Trophoblast cell (in vitro differentiated cells and primary cell): Measurements from ENCODE around the gene RPS6KL1.
A peak's percentile ranks its signal among the peaks of the same experiment; 100 is the strongest.

ENCODE experiments used
- DNase-seq, 2 donors: peaks; one replicate each; pipeline ENCODE4 v3.0.0-alpha.2; 2016
- H2AFZ ChIP-seq: 2 replicates; pipeline ENCODE4 v1.6.1; 2013; ENCODE audit warnings: low read length, moderate library complexity, mild to moderate bottlenecking; ENCODE audit not compliant: insufficient read depth, poor library complexity
- H2AK5ac ChIP-seq: 2 replicates; pipeline ENCODE4 v1.6.1; 2013; ENCODE audit warnings: mild to moderate bottlenecking, low read length
- H2BK120ac ChIP-seq: 2 replicates; pipeline ENCODE4 v1.6.1; 2013; ENCODE audit warnings: low read length, mild to moderate bottlenecking, moderate library complexity; ENCODE audit not compliant: insufficient read depth, poor library complexity
- H2BK12ac ChIP-seq: 2 replicates; pipeline ENCODE4 v1.6.1; 2013; ENCODE audit warnings: mild to moderate bottlenecking, low read length, moderate library complexity
- H2BK5ac ChIP-seq: 2 replicates; pipeline ENCODE4 v1.6.1; 2013; ENCODE audit warnings: low read length, low read depth, moderate library complexity, mild to moderate bottlenecking; ENCODE audit not compliant: poor library complexity
- H3K14ac ChIP-seq: 2 replicates; pipeline ENCODE4 v1.6.1; 2013; ENCODE audit warnings: mild to moderate bottlenecking, low read length
- H3K18ac ChIP-seq: 2 replicates; pipeline ENCODE4 v1.6.1; 2013; ENCODE audit warnings: mild to moderate bottlenecking, low read length
- H3K23ac ChIP-seq: 2 replicates; pipeline ENCODE4 v1.6.1; 2013; ENCODE audit warnings: low read length
- H3K27ac ChIP-seq: 2 replicates; pipeline ENCODE4 v1.5.1; 2013; ENCODE audit warnings: low read depth, mild to moderate bottlenecking, inconsistent platforms, low read length, moderate library complexity
- H3K27me3 ChIP-seq: 2 replicates; pipeline ENCODE4 v1.6.1; 2013; ENCODE audit warnings: inconsistent platforms, mild to moderate bottlenecking, low read length, moderate library complexity; ENCODE audit not compliant: insufficient read depth
- H3K36me3 ChIP-seq, 2 experiments: 1 replicate in 1 of 2; 2 replicates in 1 of 2; pipeline ENCODE4 v1.6.1; 2013; ENCODE audit warnings: low read length in 2 of 2, mild to moderate bottlenecking in 2 of 2, moderate library complexity in 1 of 2; ENCODE audit not compliant: insufficient read depth in 2 of 2, control insufficient read depth in 1 of 2
- H3K4ac ChIP-seq: 2 replicates; pipeline ENCODE4 v1.6.1; 2013; ENCODE audit warnings: low read depth, mild to moderate bottlenecking, low read length, moderate library complexity
- H3K4me1 ChIP-seq, 2 experiments: 1 replicate in 1 of 2; 2 replicates in 1 of 2; pipeline ENCODE4 v1.6.1; 2013; ENCODE audit warnings: low read length in 2 of 2, mild to moderate bottlenecking in 2 of 2, moderate library complexity in 1 of 2; ENCODE audit not compliant: insufficient read depth in 2 of 2, control insufficient read depth in 1 of 2
- H3K4me2 ChIP-seq: 2 replicates; pipeline ENCODE4 v1.6.1; 2013; ENCODE audit warnings: inconsistent platforms, mild to moderate bottlenecking, low read length, moderate library complexity
- H3K4me3 ChIP-seq: 2 replicates; pipeline ENCODE4 v1.5.1; 2013; ENCODE audit warnings: mild to moderate bottlenecking, low read depth, low read length, inconsistent platforms
- H3K79me1 ChIP-seq: one replicate; pipeline ENCODE4 v1.6.1; 2013; ENCODE audit warnings: low read length
- H3K79me2 ChIP-seq: 2 replicates; pipeline ENCODE4 v1.6.1; 2013; ENCODE audit warnings: low read length, mild to moderate bottlenecking; ENCODE audit not compliant: control insufficient read depth, insufficient read depth, poor library complexity
- H3K9ac ChIP-seq: 2 replicates; pipeline ENCODE4 v1.6.1; 2013; ENCODE audit warnings: mild to moderate bottlenecking, low read length
- H3K9me3 ChIP-seq: 2 replicates; pipeline ENCODE4 v1.6.1; 2013; ENCODE audit warnings: low read depth, mild to moderate bottlenecking, control low read depth, inconsistent platforms, low read length; ENCODE audit not compliant: insufficient read depth
- H4K12ac ChIP-seq: 2 replicates; pipeline ENCODE4 v1.6.1; 2013; ENCODE audit warnings: low read depth, mild to moderate bottlenecking, low read length, moderate library complexity
- H4K8ac ChIP-seq: 2 replicates; pipeline ENCODE4 v1.6.1; 2013; ENCODE audit warnings: low read depth, mild to moderate bottlenecking, low read length, moderate library complexity
- H4K91ac ChIP-seq: one replicate; pipeline ENCODE4 v1.6.1; 2013; ENCODE audit warnings: low read depth, mild to moderate bottlenecking, low read length, moderate library complexity
- WGBS: extraction: QIAGEN DNeasy Blood & Tissue Kit; methylation state at CpG from one replicate; pipeline ENCODE4 v1.1.7; 2013; ENCODE audit warnings: missing lambda C conversion rate; ENCODE audit not compliant: insufficient read length, insufficient coverage; ENCODE audit errors: extremely low coverage; 5-methylcytosine and 5-hydroxymethylcytosine counted together

Gene RPS6KL1

DNA sequence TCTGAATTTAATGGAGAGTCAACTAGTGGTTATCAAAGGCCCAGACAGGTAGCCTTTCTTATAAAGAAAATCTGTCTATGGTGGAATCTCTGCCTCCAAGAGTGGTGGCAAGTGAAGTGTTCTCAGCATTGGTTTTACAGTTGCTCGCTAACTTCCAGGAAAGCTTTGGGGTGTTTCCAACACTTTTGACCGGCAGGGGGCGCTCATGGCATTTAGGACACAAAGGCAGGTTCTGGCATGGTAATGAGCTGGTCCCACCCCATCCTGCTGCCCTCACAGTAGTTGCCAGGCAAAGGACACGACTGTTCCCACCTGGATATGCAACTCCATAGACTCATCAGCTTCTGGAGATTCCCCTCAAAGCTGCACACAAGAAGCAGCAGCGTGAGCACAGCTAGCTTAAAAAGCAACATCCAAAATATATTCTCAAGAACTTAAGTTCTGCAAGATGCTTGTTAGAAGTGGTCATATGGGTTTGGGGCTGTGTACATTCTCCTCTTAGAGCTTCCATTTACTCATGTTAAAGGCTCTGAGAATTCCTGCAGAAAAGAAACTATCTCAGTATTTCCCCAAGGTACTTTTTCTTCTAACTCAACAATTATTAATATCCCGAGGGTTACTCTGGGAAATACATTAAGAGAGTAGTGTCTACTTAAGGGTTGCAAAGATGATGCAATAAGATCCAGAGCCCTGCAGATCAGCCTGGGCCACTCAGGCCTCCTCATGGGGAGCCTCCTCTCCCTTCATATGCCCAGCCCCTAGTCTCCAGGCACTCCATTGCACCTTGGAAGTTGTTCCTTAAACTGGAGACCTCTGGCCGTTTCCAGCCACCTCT, 61.9 kb downstream of the RPS6KL1 start:
- no peak overlapping the region for H2AFZ ChIP-seq
- no peak overlapping the region for H2AK5ac ChIP-seq
- no peaks in the 10 kb centered on the region for H3K27me3 ChIP-seq
- H4K12ac ChIP-seq = no peak overlapping the region
- H3K4me3 ChIP-seq = no peak overlapping the region
- no peaks in the 10 kb centered on the region for H3K36me3 ChIP-seq
- H3K14ac ChIP-seq = no peak overlapping the region
- H3K4me1 ChIP-seq = no peaks in the 10 kb centered on the region
- H3K79me2 ChIP-seq = no peaks in the 10 kb centered on the region
- no peaks in the 10 kb centered on the region for H3K79me1 ChIP-seq
- H4K8ac ChIP-seq = no peak overlapping the region
- H2BK5ac ChIP-seq = no peak overlapping the region
- H3K4me2 ChIP-seq = no peak overlapping the region
- H3K27ac ChIP-seq = no peak overlapping the region
- no peak overlapping the region for H3K23ac ChIP-seq
- no peak overlapping the region for H2BK12ac ChIP-seq
- H2BK120ac ChIP-seq = no peak overlapping the region
- WGBS = no CpG with 5 or more reads among the region's 7 CpGs
- H3K9ac ChIP-seq = no peak overlapping the region
- no peaks in the 10 kb centered on the region for H3K9me3 ChIP-seq
- no peak overlapping the region for H4K91ac ChIP-seq
- H3K18ac ChIP-seq = no peak overlapping the region
- peak; percentile 79 to 95 for DNase-seq
- H3K4ac ChIP-seq = no peak overlapping the region

- Histone ChIP-seq H3K4me1 (no peaks in the 10 kb centered on the region), H3K27ac (no peak overlapping the region), H3K27me3 (no peaks in the 10 kb centered on the region), H2BK120ac (no peak overlapping the region), H4K12ac (no peak overlapping the region), H3K9me3 (no peaks in the 10 kb centered on the region), H3K18ac (no peak overlapping the region), H3K4ac (no peak overlapping the region), H3K4me3 (no peak overlapping the region), H2BK12ac (no peak overlapping the region), H4K91ac (no peak overlapping the region), H3K9ac (no peak overlapping the region), H3K79me1 (no peaks in the 10 kb centered on the region), H3K36me3 (no peaks in the 10 kb centered on the region), H3K79me2 (no peaks in the 10 kb centered on the region), H3K23ac (no peak overlapping the region), H4K8ac (no peak overlapping the region), H3K14ac (no peak overlapping the region), H2BK5ac (no peak overlapping the region), H2AFZ (no peak overlapping the region), H3K4me2 (no peak overlapping the region), H2AK5ac (no peak overlapping the region)
- no peak for DNase-seq
- WGBS = no CpG with 5 or more reads among the region's 10 CpGs
Measured at GRCh38 chr14:74859757-74860552, 63.1 kb downstream of the RPS6KL1 start.

- no peak overlapping the region for H2AFZ ChIP-seq
- H3K14ac ChIP-seq = no peak overlapping the region
- no peak overlapping the region for H4K8ac ChIP-seq
- no peak overlapping the region for H3K18ac ChIP-seq
- no CpG with 5 or more reads among the region's 1 CpG for WGBS
- DNase-seq = no peak
- no peak overlapping the region for H3K27ac ChIP-seq
- no peaks in the 10 kb centered on the region for H3K9me3 ChIP-seq
- no peaks in the 10 kb centered on the region for H3K27me3 ChIP-seq
- no peak overlapping the region for H3K23ac ChIP-seq
- no peak overlapping the region for H4K91ac ChIP-seq
- H3K79me2 ChIP-seq = no peaks in the 10 kb centered on the region
- H3K36me3 ChIP-seq = no peaks in the 10 kb centered on the region
- no peak overlapping the region for H2AK5ac ChIP-seq
- no peak overlapping the region for H3K4ac ChIP-seq
- no peak overlapping the region for H2BK5ac ChIP-seq
- no peak overlapping the region for H2BK12ac ChIP-seq
- no peak overlapping the region for H3K9ac ChIP-seq
- peaks cover 0 to 7% of the 10 kb centered on the region in 2 experiments for H3K4me1 ChIP-seq
- H2BK120ac ChIP-seq = no peak overlapping the region
- no peaks in the 10 kb centered on the region for H3K79me1 ChIP-seq
- no peak overlapping the region for H4K12ac ChIP-seq
- H3K4me2 ChIP-seq = no peak overlapping the region
- no peak overlapping the region for H3K4me3 ChIP-seq
Measured at GRCh38 chr14:74858022-74858421, 65.0 kb downstream of the RPS6KL1 start.

GRCh38 chr14:74856366-74856765, 66.7 kb downstream of the RPS6KL1 start:
- no peak overlapping the region for H4K8ac ChIP-seq
- no peak overlapping the region for H2BK120ac ChIP-seq
- H3K79me2 ChIP-seq = no peaks in the 10 kb centered on the region
- no peak overlapping the region for H4K91ac ChIP-seq
- H3K9me3 ChIP-seq = no peaks in the 10 kb centered on the region
- H3K4me3 ChIP-seq = no peak overlapping the region
- no peak overlapping the region for H3K4me2 ChIP-seq
- peaks cover 0 to 7% of the 10 kb centered on the region in 2 experiments for H3K4me1 ChIP-seq
- DNase-seq = no peak
- H2AK5ac ChIP-seq = no peak overlapping the region
- H3K36me3 ChIP-seq = no peaks in the 10 kb centered on the region
- no peak overlapping the region for H4K12ac ChIP-seq
- no peaks in the 10 kb centered on the region for H3K27me3 ChIP-seq
- H2BK12ac ChIP-seq = no peak overlapping the region
- no peak overlapping the region for H2BK5ac ChIP-seq
- no peak overlapping the region for H3K14ac ChIP-seq
- H3K79me1 ChIP-seq = no peaks in the 10 kb centered on the region
- no CpG with 5 or more reads among the region's 1 CpG for WGBS
- no peak overlapping the region for H3K4ac ChIP-seq
- H3K9ac ChIP-seq = no peak overlapping the region
- H3K23ac ChIP-seq = no peak overlapping the region
- no peak overlapping the region for H2AFZ ChIP-seq
- H3K18ac ChIP-seq = no peak overlapping the region
- H3K27ac ChIP-seq = no peak overlapping the region
